ENCODE measurements around the gene CFDP1.

The CFDP1 gene

GRCh38 chr16:75387951-75388350 is 45.4 kb downstream of the CFDP1 start:
- Histone ChIP-seq H3K4me1 (ENCODE audit: control insufficient read depth, insufficient read depth, low read length, poor library complexity, severe bottlenecking) (peaks cover 4% of the 10 kb centered on the region), H3K9me3 (ENCODE audit: control insufficient read depth, low read length) (no peaks in the 10 kb centered on the region), H3K27me3 (replicated peaks; ENCODE audit: control insufficient read depth, insufficient read depth, low read length, poor library complexity, severe bottlenecking) (no peaks in the 10 kb centered on the region), H3K4me3 (ENCODE audit: insufficient read depth, low read depth, low read length, poor library complexity, severe bottlenecking) (no peak overlapping the region), H3K27ac (ENCODE audit: insufficient read depth, low read length, poor library complexity, severe bottlenecking) (no peak overlapping the region), H3K36me3 (ENCODE audit: control insufficient read depth, insufficient read depth, low read length) (peaks cover 9% of the 10 kb centered on the region)
- no peak for DNase-seq

- peaks cover 22% of the 10 kb centered on the region for H3K4me1 ChIP-seq (ENCODE audit: control insufficient read depth, insufficient read depth, low read length, poor library complexity, severe bottlenecking)
- peak in 1 of 3 donors; percentile 1 for DNase-seq
- H3K27me3 ChIP-seq (replicated peaks; ENCODE audit: control insufficient read depth, insufficient read depth, low read length, poor library complexity, severe bottlenecking) = no peaks in the 10 kb centered on the region
- H3K4me3 ChIP-seq (ENCODE audit: insufficient read depth, low read depth, low read length, poor library complexity, severe bottlenecking) = no peak overlapping the region
- H3K27ac ChIP-seq (ENCODE audit: insufficient read depth, low read length, poor library complexity, severe bottlenecking) = no peak overlapping the region
- H3K36me3 ChIP-seq (ENCODE audit: control insufficient read depth, insufficient read depth, low read length) = no peaks in the 10 kb centered on the region
- no peaks in the 10 kb centered on the region for H3K9me3 ChIP-seq (ENCODE audit: control insufficient read depth, low read length)
These were observed 47.7 kb downstream of the CFDP1 start for GRCh38 chr16:75385507-75386152.

GRCh38 chr16:75383141-75383540 is 50.2 kb downstream of the CFDP1 start:
- Histone ChIP-seq H3K36me3 (ENCODE audit: control insufficient read depth, insufficient read depth, low read length) (no peaks in the 10 kb centered on the region), H3K4me1 (ENCODE audit: control insufficient read depth, insufficient read depth, low read length, poor library complexity, severe bottlenecking) (peaks cover 18% of the 10 kb centered on the region), H3K27me3 (replicated peaks; ENCODE audit: control insufficient read depth, insufficient read depth, low read length, poor library complexity, severe bottlenecking) (no peaks in the 10 kb centered on the region), H3K27ac (ENCODE audit: insufficient read depth, low read length, poor library complexity, severe bottlenecking) (no peak overlapping the region), H3K4me3 (ENCODE audit: insufficient read depth, low read depth, low read length, poor library complexity, severe bottlenecking) (no peak overlapping the region), H3K9me3 (ENCODE audit: control insufficient read depth, low read length) (no peaks in the 10 kb centered on the region)
- DNase-seq = no peak

GRCh38 chr16:75382611-75383010 is 50.7 kb downstream of the CFDP1 start:
- Histone ChIP-seq H3K27ac (ENCODE audit: insufficient read depth, low read length, poor library complexity, severe bottlenecking) (no peak overlapping the region), H3K36me3 (ENCODE audit: control insufficient read depth, insufficient read depth, low read length) (no peaks in the 10 kb centered on the region), H3K27me3 (replicated peaks; ENCODE audit: control insufficient read depth, insufficient read depth, low read length, poor library complexity, severe bottlenecking) (no peaks in the 10 kb centered on the region), H3K9me3 (ENCODE audit: control insufficient read depth, low read length) (no peaks in the 10 kb centered on the region), H3K4me3 (ENCODE audit: insufficient read depth, low read depth, low read length, poor library complexity, severe bottlenecking) (no peak overlapping the region), H3K4me1 (ENCODE audit: control insufficient read depth, insufficient read depth, low read length, poor library complexity, severe bottlenecking) (peaks cover 18% of the 10 kb centered on the region)
- no peak for DNase-seq

DNA sequence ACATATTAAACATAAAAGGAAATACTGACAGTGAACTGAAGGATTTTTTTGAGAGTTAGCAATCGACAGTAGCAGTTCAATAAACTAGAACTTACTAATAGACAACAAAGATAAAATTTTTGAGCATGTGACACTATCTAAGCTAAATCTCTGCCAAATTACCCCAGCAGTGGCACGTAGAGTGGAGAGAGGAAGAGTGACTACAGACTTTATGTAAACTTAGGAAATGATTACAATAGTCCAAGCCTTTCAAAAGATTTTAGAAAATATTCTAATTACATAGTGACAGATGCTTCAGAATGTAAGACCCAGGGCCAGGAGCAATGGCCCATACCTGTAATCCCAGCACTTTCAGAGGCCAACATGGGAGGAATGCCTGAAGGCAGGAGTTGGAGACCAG is 52.4 kb downstream of the CFDP1 start:
- Histone ChIP-seq H3K4me3 (ENCODE audit: insufficient read depth, low read depth, low read length, poor library complexity, severe bottlenecking) (peak overlapping the region; percentile 34), H3K27ac (ENCODE audit: insufficient read depth, low read length, poor library complexity, severe bottlenecking) (peak overlapping the region; percentile 20)
- no peak for DNase-seq

DNA sequence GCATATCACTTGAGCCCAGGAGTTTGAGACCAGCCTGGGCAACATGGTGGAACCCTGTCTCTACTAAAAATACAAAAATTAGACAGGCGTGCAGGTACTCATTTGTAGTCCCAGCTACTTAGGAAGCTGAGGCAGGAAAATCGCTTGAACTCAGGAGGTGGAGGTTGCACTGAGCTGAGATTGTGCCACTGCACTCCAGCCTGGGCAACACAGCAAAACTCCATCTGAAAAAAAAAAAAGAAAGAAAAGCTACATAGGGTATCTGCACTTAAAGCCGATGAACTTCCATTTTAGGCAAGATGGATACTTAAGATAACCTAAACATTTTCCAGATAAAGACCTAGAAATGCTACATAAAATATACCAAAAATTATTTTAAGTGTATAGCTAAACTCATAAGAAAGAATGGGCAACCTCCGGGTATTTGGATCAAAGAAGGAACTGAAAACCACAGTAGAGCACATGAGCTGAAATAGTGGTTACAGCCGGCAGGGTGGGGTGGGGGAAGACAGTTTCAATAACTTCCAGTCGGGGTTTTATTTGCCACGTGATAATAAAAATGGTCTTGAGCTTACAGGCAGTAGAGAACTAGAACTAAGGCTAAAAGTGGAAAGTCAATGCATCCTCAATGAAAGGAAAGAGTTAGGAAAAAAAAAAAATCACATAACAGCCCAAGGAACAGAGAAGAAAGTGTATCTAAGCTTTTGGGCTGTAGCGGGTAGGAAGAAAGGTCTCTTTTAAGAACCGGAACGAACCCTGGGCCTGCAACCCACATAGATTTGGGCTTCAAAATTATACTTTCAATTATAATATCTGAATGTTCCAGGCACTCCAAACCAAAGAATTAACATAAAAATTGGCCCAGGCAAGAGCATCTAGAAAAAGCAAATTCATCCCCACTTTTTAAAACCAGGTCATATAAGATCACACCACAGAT is 53.1 kb downstream of the CFDP1 start:
- Histone ChIP-seq H3K9me3 (ENCODE audit: control insufficient read depth, low read length) (no peaks in the 10 kb centered on the region), H3K4me1 (ENCODE audit: control insufficient read depth, insufficient read depth, low read length, poor library complexity, severe bottlenecking) (peaks cover 18% of the 10 kb centered on the region), H3K36me3 (ENCODE audit: control insufficient read depth, insufficient read depth, low read length) (no peaks in the 10 kb centered on the region), H3K27ac (ENCODE audit: insufficient read depth, low read length, poor library complexity, severe bottlenecking) (peak overlapping the region; percentile 50), H3K27me3 (replicated peaks; ENCODE audit: control insufficient read depth, insufficient read depth, low read length, poor library complexity, severe bottlenecking) (no peaks in the 10 kb centered on the region), H3K4me3 (ENCODE audit: insufficient read depth, low read depth, low read length, poor library complexity, severe bottlenecking) (peak overlapping the region; percentile 34)
- DNase-seq = peak; percentile 6 to 30 (median 24)

More for the DNA sequence above, 52.4 kb downstream of the CFDP1 start:
- no peaks in the 10 kb centered on the region for H3K9me3 ChIP-seq (ENCODE audit: control insufficient read depth, low read length)
- H3K36me3 ChIP-seq (ENCODE audit: control insufficient read depth, insufficient read depth, low read length) = no peaks in the 10 kb centered on the region
- H3K4me1 ChIP-seq (ENCODE audit: control insufficient read depth, insufficient read depth, low read length, poor library complexity, severe bottlenecking) = peaks cover 18% of the 10 kb centered on the region
- no peaks in the 10 kb centered on the region for H3K27me3 ChIP-seq (replicated peaks; ENCODE audit: control insufficient read depth, insufficient read depth, low read length, poor library complexity, severe bottlenecking)

DNA sequence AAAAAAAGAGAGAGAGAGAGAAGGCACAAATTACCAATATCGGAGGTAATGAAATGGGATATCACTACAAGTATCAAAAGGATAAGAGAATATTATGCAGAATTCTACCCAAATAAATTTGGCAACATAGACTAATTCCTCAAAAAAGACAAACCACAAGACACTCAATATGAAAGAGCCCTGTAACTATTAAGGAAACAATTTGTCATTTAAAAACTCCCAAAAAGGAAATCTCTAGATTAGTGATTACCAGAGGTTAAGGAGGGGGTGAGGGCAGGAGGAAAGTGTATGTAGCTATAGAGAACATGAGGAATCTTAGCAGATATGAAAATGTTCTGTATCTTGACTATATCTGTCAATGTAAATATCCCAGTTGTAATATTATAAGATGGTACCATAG is 54.0 kb downstream of the CFDP1 start:
- no peak overlapping the region for H3K4me3 ChIP-seq (ENCODE audit: insufficient read depth, low read depth, low read length, poor library complexity, severe bottlenecking)
- H3K27me3 ChIP-seq (replicated peaks; ENCODE audit: control insufficient read depth, insufficient read depth, low read length, poor library complexity, severe bottlenecking) = no peaks in the 10 kb centered on the region
- no peak overlapping the region for H3K27ac ChIP-seq (ENCODE audit: insufficient read depth, low read length, poor library complexity, severe bottlenecking)
- no peak for DNase-seq
- H3K4me1 ChIP-seq (ENCODE audit: control insufficient read depth, insufficient read depth, low read length, poor library complexity, severe bottlenecking) = peaks cover 18% of the 10 kb centered on the region
- H3K9me3 ChIP-seq (ENCODE audit: control insufficient read depth, low read length) = no peaks in the 10 kb centered on the region
- H3K36me3 ChIP-seq (ENCODE audit: control insufficient read depth, insufficient read depth, low read length) = no peaks in the 10 kb centered on the region

DNA sequence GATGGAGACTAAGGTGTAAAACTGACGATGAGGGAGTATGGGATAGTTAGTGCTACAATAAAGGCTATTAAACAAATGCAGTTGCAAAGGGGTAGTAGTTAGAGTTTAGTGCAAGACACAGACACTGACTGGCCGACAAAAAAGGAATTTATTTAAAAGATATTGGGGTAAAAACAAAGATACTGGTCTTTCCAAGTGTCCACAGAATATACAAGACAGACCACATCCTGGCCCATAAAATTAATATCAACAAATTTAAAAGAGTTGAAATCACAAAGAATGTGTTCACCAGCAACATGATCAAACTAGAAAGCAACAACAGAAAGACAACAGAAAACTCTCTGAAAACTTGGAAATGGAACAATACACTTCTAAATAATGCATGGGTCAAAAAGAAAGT is 54.7 kb downstream of the CFDP1 start:
- H3K27ac ChIP-seq (ENCODE audit: insufficient read depth, low read length, poor library complexity, severe bottlenecking) = no peak overlapping the region
- no peaks in the 10 kb centered on the region for H3K9me3 ChIP-seq (ENCODE audit: control insufficient read depth, low read length)
- H3K4me3 ChIP-seq (ENCODE audit: insufficient read depth, low read depth, low read length, poor library complexity, severe bottlenecking) = no peak overlapping the region
- no peaks in the 10 kb centered on the region for H3K36me3 ChIP-seq (ENCODE audit: control insufficient read depth, insufficient read depth, low read length)
- H3K4me1 ChIP-seq (ENCODE audit: control insufficient read depth, insufficient read depth, low read length, poor library complexity, severe bottlenecking) = peaks cover 18% of the 10 kb centered on the region
- no peak for DNase-seq
- no peaks in the 10 kb centered on the region for H3K27me3 ChIP-seq (replicated peaks; ENCODE audit: control insufficient read depth, insufficient read depth, low read length, poor library complexity, severe bottlenecking)

- H3K27ac ChIP-seq (ENCODE audit: insufficient read depth, low read length, poor library complexity, severe bottlenecking) = no peak overlapping the region
These were observed 55.4 kb downstream of the CFDP1 start for GRCh38 chr16:75377729-75378386.

More at GRCh38 chr16:75377729-75378386, 55.4 kb downstream of the CFDP1 start:
- Histone ChIP-seq H3K27me3 (replicated peaks; ENCODE audit: control insufficient read depth, insufficient read depth, low read length, poor library complexity, severe bottlenecking) (no peaks in the 10 kb centered on the region), H3K36me3 (ENCODE audit: control insufficient read depth, insufficient read depth, low read length) (no peaks in the 10 kb centered on the region), H3K4me3 (ENCODE audit: insufficient read depth, low read depth, low read length, poor library complexity, severe bottlenecking) (no peak overlapping the region), H3K4me1 (ENCODE audit: control insufficient read depth, insufficient read depth, low read length, poor library complexity, severe bottlenecking) (peaks cover 18% of the 10 kb centered on the region), H3K9me3 (ENCODE audit: control insufficient read depth, low read length) (no peaks in the 10 kb centered on the region)
- DNase-seq = no peak
